HG03280 (cell line): ENCODE data around the gene SOCS2.
A peak's percentile ranks its signal among the peaks of the same experiment; 100 is the strongest.

Experiments
- ATAC-seq: cut with Tn5 transposase; IDR thresholded peaks from one replicate; pipeline ENCODE4 v1.9.1; 2021; ENCODE audit warnings: mild to moderate bottlenecking, moderate library complexity; ENCODE audit not compliant: unreplicated experiment

The SOCS2 gene

GRCh38 chr12:93565760-93566159 is 6.7 kb upstream of the SOCS2 start:
- no peak for ATAC-seq

GRCh38 chr12:93567174-93567573 is 5.3 kb upstream of the SOCS2 start:
- no peak for ATAC-seq

- ATAC-seq, result no peak
Measured at GRCh38 chr12:93568091-93568490, 4.4 kb upstream of the SOCS2 start.

GRCh38 chr12:93569301-93569655 is 3.2 kb upstream of the SOCS2 start:
- ATAC-seq, result no peak

GRCh38 chr12:93569656-93570551 is 2.6 kb upstream of the SOCS2 start:
- ATAC-seq, result peak; percentile 27

- peak; percentile 55 for ATAC-seq
Measured at GRCh38 chr12:93570552-93571364, 1.7 kb upstream of the SOCS2 start.

- ATAC-seq, result peak; percentile 15
Measured at GRCh38 chr12:93571365-93571924, 1.0 kb upstream of the SOCS2 start.

- ATAC-seq, result no peak
Measured at GRCh38 chr12:93572712-93573551, 457 bp downstream of the SOCS2 start.

GRCh38 chr12:93573552-93574223 is 1.2 kb downstream of the SOCS2 start:
- no peak for ATAC-seq

GRCh38 chr12:93577222-93577621 is 4.7 kb downstream of the SOCS2 start:
- no peak for ATAC-seq

- no peak for ATAC-seq
Measured at GRCh38 chr12:93578221-93578620, 5.7 kb downstream of the SOCS2 start.

GRCh38 chr12:93580682-93581081 is 8.2 kb downstream of the SOCS2 start:
- ATAC-seq, result no peak

GRCh38 chr12:93581370-93581769 is 8.9 kb downstream of the SOCS2 start:
- ATAC-seq, result no peak

GRCh38 chr12:93582351-93582750 is 9.9 kb downstream of the SOCS2 start:
- no peak for ATAC-seq

- no peak for ATAC-seq
Measured at GRCh38 chr12:93583627-93584392, 11.3 kb downstream of the SOCS2 start.

- ATAC-seq, result no peak
Measured at GRCh38 chr12:93585247-93585646, 12.8 kb downstream of the SOCS2 start.

GRCh38 chr12:93587611-93588010 is 15.1 kb downstream of the SOCS2 start:
- no peak for ATAC-seq

- no peak for ATAC-seq
Measured at GRCh38 chr12:93589081-93589480, 16.6 kb downstream of the SOCS2 start.

GRCh38 chr12:93591137-93591868 is 18.8 kb downstream of the SOCS2 start:
- ATAC-seq, result peak; percentile 80
